ENCODE data around the gene PBX1.

PBX1 gene

GRCh38 chr1:164794356-164794755 lies 235.4 kb downstream of the PBX1 start:
- TF ChIP-seq, protein P1, sequence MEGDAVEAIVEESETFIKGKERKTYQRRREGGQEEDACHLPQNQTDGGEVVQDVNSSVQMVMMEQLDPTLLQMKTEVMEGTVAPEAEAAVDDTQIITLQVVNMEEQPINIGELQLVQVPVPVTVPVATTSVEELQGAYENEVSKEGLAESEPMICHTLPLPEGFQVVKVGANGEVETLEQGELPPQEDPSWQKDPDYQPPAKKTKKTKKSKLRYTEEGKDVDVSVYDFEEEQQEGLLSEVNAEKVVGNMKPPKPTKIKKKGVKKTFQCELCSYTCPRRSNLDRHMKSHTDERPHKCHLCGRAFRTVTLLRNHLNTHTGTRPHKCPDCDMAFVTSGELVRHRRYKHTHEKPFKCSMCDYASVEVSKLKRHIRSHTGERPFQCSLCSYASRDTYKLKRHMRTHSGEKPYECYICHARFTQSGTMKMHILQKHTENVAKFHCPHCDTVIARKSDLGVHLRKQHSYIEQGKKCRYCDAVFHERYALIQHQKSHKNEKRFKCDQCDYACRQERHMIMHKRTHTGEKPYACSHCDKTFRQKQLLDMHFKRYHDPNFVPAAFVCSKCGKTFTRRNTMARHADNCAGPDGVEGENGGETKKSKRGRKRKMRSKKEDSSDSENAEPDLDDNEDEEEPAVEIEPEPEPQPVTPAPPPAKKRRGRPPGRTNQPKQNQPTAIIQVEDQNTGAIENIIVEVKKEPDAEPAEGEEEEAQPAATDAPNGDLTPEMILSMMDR (IDR thresholded peaks at IDR 0.05; ENCODE audit: insufficient read depth, low read depth, low read length, missing control alignments) = no peak
- H3K4me3 ChIP-seq (ENCODE audit: low read depth, low read length) = no peak overlapping the region
- DNase-seq (ENCODE audit: low read depth) = no peak

DNA sequence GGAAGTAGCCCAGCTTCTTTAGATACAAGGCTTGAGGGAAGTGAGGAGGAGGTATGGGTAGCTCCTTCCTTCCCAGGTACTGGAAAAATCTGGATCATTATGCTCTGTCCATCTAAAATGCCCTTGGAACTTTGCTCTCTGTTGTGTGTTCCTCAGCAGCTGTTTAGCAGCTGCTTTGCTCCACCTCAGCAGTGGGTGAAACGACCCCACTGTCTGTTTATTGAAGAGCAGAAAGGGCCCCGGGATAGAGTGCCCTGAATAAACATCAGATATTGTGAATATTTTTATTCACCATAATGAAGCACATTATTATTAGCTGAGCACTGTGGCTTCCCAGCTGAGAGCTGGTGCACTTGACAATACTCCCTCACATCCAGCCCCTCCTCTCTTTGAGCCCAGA lies 237.9 kb downstream of the PBX1 start:
- H3K4me3 ChIP-seq (ENCODE audit: low read depth, low read length) = no peak overlapping the region
- DNase-seq (ENCODE audit: low read depth) = no peak
- TF ChIP-seq, protein P1 (IDR thresholded peaks at IDR 0.05; ENCODE audit: insufficient read depth, low read depth, low read length, missing control alignments) = no peak

DNA sequence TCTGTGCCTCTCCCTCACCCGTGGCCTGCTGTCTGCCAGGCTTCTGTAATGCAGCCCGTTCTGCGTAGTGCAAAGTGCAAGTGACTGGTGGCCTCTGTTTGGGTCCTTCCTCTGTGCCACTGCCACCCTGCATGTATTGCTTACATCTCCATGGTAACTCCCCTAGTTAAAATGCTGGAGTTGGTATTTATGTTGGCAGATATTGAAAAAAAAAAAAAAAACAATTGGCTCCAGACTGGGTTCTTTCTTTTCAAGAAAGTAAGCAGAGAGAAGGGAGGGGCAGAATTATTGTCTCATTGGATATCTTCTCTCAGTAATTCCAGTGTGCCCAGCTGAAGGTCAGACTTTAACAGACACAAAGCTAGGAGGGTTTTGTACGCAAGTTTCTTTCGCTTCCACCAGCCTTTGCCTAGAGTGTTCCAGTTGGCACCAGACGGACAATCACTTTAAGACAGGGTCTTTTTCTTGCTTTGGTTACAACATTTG lies 242.3 kb downstream of the PBX1 start:
- H3K4me3 ChIP-seq (ENCODE audit: low read depth, low read length) = no peak overlapping the region
- DNase-seq (ENCODE audit: low read depth) = no peak
- TF ChIP-seq, protein P1 (IDR thresholded peaks at IDR 0.05; ENCODE audit: insufficient read depth, low read depth, low read length, missing control alignments) = no peak

DNA sequence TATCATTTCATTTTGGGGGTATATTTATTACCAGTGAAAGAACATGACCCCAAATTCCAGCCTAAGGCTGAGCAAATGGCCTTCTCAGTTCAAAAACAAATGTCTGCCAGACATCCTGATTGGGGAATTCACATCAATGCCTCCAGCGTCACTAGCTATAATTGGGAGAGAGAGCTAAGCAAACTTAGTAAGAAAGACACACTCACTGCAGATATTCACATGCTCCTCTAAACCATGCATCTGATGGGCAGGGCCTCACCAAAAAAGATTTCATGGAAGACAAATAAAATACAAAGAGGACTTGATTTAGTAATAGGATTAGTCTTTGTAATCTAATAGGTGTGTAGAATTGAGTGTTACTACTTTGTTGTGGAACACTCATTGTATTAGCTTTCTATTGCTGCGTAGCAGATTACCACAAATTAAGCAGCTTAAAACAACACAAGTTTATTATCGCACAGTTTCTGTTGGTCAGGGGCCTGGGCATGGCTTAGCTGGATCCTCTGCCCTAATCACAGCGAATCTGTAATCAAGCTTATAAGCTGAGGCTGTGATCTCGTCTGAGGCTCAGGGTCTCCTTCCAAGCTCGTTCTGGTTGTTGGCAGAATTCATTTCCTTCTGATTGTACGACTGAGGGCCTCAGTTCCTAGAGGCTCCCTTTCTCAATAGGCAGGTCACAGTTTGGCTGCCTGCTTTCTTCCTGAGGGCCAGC lies 243.0 kb downstream of the PBX1 start:
- TF ChIP-seq, protein P1 (IDR thresholded peaks at IDR 0.05; ENCODE audit: insufficient read depth, low read depth, low read length, missing control alignments) = no peak
- no peak overlapping the region for H3K4me3 ChIP-seq (ENCODE audit: low read depth, low read length)
- DNase-seq (ENCODE audit: low read depth) = no peak

DNA sequence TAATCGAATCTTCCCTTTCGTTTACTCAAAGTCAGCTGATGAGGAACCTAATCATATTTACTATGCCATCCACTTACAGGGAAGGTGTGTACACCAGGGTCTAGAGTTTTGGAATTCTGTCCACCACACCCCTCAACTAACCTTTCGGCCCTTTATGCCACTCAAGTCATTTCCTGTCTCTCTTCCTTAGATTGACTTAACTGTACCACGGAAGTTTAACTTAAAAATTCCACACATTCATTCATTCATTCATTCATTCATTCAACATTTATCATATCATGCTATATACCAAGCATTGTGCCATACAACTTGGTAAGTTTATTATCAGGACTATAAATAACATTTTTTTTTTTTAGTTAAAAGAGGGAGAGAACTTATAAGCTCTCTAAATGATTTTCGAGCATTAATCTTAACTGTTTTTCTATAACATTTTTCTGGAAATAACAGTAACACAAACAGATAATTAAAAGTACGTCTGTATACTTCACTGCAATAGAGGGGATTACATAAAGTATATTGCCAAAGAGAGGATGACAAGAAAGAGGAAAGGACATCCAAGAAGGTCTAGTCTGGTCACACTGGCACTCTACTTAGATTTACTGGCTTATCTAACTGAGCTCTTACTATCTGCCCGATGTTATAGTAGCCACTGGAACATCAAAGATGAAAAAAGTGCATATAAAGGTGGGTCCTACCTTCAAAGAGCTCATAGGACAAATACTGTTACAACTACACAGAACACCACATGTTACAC lies 243.7 kb downstream of the PBX1 start:
- DNase-seq (ENCODE audit: low read depth) = no peak
- no peak overlapping the region for H3K4me3 ChIP-seq (ENCODE audit: low read depth, low read length)
- TF ChIP-seq, protein P1 (IDR thresholded peaks at IDR 0.05; ENCODE audit: insufficient read depth, low read depth, low read length, missing control alignments) = no peak

DNA sequence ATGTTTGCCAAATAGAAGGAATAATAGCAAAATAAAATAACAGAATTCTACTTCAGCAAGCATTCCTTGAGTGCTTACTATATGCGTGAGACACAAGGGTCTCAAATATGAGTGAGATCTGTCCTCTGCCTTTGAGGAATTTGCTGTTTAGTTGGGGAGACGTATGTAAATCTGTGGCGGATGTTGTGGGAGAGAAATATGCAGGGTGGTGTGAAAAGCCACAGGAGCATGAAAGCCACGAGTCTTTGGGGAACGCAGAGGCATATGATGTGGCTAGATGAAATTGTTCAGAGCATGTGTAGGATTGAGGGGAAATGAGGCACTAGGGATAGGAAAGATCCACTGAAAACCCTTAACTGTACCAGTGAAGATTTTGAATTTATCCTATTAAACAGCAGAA lies 244.4 kb downstream of the PBX1 start:
- peak; percentile 11 for DNase-seq (ENCODE audit: low read depth)
- H3K4me3 ChIP-seq (ENCODE audit: low read depth, low read length) = no peak overlapping the region
- TF ChIP-seq, protein P1 (IDR thresholded peaks at IDR 0.05; ENCODE audit: insufficient read depth, low read depth, low read length, missing control alignments) = no peak

All from GM12865 (cell line).